A549 (cell line): ENCODE data around the gene COX4I1.

ENCODE experiments used
- BCL3 ChIP-seq: fragments of >200 bp; sonication (Bioruptor Twin); formaldehyde crosslinking; IDR thresholded peaks from 3 replicates; pipeline ENCODE4 v1.6.1; 2016
- CTCF ChIP-seq: fragments of >200 bp; sonication (Bioruptor Twin); formaldehyde crosslinking; IDR thresholded peaks from 3 replicates; pipeline ENCODE4 v1.5.1; 2016
- ELK1 ChIP-seq: fragments of 150-350 bp; IDR thresholded peaks from 2 replicates; pipeline ENCODE4 v1.6.1; 2014; ENCODE audit warnings: low read depth, mild to moderate bottlenecking, low read length
- FOSL2 ChIP-seq, 2 experiments: fragments of 450-650 bp in 1 of 2; fragments of >200 bp in 1 of 2; sonication (Bioruptor Twin) in 1 of 2; formaldehyde crosslinking; IDR thresholded peaks; 2 replicates each; pipeline versions ENCODE4 v1.5.0 to v1.6.1; 2016 to 2020; ENCODE audit warnings: mild to moderate bottlenecking in 1 of 2, moderate library complexity in 1 of 2
- FOXS1 ChIP-seq: fragments of 250-450 bp; sonication (Bioruptor Pico); IDR thresholded peaks from 2 replicates; pipeline ENCODE4 v1.5.0; 2020; ENCODE audit warnings: mild to moderate bottlenecking, moderate library complexity
- MAFK ChIP-seq: fragments of 450-650 bp; IDR thresholded peaks from 2 replicates; pipeline ENCODE4 v1.6.1; 2014; ENCODE audit not compliant: partially characterized antibody
- MAZ ChIP-seq: fragments of 150-350 bp; IDR thresholded peaks from 2 replicates; pipeline ENCODE4 v1.6.1; 2014; ENCODE audit warnings: antibody characterized with exemption, low read depth, low read length, borderline replicate concordance
- NR3C1 ChIP-seq: fragments of >200 bp; sonication (Bioruptor Twin); formaldehyde crosslinking; IDR thresholded peaks from 3 replicates; pipeline ENCODE4 v1.6.1; 2017
- PBX3 ChIP-seq: IDR thresholded peaks from 2 replicates; pipeline ENCODE4 v1.6.1; 2012
- POLR2A ChIP-seq: IDR thresholded peaks from 2 replicates; pipeline ENCODE4 v1.6.1; 2012; ENCODE audit warnings: mild to moderate bottlenecking, low read length
- REST ChIP-seq: fragments of 200-600 bp; sonication (generic); IDR thresholded peaks from 2 replicates; pipeline ENCODE4 v1.6.1; 2016; ENCODE audit warnings: antibody characterized with exemption, mild to moderate bottlenecking, moderate library complexity
- RFX5 ChIP-seq: fragments of 450-650 bp; IDR thresholded peaks from 2 replicates; pipeline ENCODE4 v1.7.1; 2014; ENCODE audit warnings: antibody characterized with exemption, mild to moderate bottlenecking, moderate library complexity

GRCh38 chr16:85750827-85751697, 48.4 kb upstream of the COX4I1 start, which contains the start of gene C16orf74:
- no peak for TF ChIP-seq CTCF
- TF ChIP-seq MAZ: no peak
- no peak for TF ChIP-seq FOSL2 (IDR thresholded peaks at IDR 0.05)
- TF ChIP-seq FOSL2 (CRISPR knock-in tag; IDR thresholded peaks at IDR 0.05): no peak
- no peak for TF ChIP-seq ELK1
- TF ChIP-seq RFX5: no peak
- TF ChIP-seq POLR2A: peak; percentile 59
- TF ChIP-seq BCL3: no peak
- no peak for TF ChIP-seq FOXS1
- TF ChIP-seq PBX3: no peak
- TF ChIP-seq MAFK: no peak
- no peak for TF ChIP-seq NR3C1
- no peak for TF ChIP-seq REST
